Glomerular visceral epithelial cell (primary cell): ENCODE data around the gene RCE1.
A peak's percentile ranks its signal among the peaks of the same experiment; 100 is the strongest.
"Not testable (repeated sequence)": the region's sequence is repeated elsewhere in the genome, so short reads cannot be mapped to it uniquely, and the experiment has no call there.

Experiments
- DNase-seq: peaks from one replicate; pipeline ENCODE4 v3.0.0-alpha.2; 2016; ENCODE audit errors: extremely low spot score

RCE1 gene, protein sequence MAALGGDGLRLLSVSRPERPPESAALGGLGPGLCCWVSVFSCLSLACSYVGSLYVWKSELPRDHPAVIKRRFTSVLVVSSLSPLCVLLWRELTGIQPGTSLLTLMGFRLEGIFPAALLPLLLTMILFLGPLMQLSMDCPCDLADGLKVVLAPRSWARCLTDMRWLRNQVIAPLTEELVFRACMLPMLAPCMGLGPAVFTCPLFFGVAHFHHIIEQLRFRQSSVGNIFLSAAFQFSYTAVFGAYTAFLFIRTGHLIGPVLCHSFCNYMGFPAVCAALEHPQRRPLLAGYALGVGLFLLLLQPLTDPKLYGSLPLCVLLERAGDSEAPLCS

DNA sequence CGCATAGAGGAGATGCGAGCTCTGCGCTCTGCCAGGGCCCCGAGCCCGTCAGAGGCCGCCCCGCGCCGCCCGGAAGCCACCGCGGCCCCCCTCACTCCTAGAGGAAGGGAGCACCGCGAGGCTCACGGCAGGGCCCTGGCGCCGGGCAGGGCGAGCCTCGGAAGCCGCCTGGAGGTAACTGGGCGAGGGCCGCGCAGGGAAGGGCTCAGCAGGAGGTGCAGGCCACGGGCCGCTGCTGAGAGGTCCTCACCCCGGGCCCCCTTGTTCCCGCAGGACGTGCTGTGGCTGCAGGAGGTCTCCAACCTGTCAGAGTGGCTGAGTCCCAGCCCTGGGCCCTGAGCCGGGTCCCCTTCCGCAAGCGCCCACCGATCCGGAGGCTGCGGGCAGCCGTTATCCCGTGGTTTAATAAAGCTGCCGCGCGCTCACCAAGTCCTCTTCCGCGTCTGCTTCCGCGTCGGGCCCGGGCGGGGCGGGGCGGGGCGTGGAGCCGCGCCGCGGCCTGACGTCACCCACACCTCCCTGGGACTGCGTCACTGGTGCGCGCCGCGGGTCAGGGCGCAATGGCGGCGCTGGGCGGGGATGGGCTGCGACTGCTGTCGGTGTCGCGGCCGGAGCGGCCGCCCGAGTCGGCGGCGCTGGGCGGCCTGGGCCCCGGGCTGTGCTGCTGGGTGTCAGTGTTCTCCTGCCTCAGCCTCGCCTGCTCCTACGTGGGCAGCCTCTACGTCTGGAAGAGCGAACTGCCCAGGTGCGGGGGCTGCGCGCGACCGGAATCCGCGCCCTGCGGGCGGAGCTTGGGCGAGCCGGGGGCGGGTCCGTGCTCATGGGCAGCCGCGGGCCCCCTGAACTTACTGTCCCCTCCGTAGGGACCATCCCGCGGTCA is at the start of gene RCE1:
TSS of gene RCE1 (plus strand) at position 546 of the 880 bp plus-strand sequence. CDS start at position 561, 15 bp downstream.
- DNase-seq = peak; percentile 88

DNA sequence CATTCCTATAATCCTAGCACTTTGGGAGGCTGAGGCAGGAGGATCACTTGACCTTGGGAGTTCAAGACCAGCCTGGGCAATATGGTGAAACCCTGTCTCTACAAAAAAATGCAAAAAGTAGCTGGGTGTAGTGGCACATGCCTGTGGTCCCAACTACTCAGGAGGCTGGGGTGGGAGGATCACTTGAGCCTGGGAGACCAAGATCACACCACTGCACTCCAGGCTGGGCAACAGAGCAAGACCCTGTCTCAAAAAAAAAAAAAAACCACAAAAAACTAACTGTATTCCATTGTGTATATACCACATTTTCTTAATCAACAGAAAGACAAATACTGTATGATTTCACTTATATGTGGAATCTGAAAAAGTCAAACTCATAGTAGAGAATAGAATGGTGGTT is 43.4 kb upstream of the RCE1 start:
- DNase-seq = not testable (repeated sequence)

DNA sequence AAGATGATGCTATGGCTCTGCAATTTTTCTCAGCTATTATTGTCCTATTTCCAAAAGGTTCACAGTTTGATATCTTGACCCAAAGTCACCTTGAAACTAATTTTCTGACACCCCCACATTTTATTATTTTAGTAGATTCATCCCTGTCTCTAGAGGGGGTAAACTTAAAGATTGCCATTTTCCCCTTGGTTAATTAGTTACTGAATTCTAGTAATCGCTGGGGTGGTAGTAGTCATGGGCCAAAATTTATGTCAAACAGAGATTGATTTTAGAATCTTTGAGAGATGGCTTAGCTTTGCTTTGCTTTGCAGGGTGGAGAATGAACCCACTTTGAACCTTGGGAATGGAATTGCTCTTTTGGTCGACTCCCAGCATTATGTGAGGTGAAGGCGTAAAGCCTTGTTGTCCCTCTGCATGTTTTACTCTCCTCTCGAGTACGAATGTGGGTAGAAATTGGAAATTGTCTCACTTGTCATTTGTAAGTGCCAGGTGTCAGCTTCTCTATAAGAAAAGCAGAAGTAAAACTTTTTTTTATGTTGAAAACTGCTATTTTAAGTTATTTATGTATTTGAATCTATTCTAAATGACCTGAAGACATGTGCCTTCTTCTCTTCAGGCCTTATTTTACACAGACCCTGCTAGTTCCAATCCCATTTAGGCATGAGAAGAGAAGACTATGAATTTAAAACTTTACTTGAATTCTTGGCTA is 42.4 kb upstream of the RCE1 start:
- no peak for DNase-seq

DNA sequence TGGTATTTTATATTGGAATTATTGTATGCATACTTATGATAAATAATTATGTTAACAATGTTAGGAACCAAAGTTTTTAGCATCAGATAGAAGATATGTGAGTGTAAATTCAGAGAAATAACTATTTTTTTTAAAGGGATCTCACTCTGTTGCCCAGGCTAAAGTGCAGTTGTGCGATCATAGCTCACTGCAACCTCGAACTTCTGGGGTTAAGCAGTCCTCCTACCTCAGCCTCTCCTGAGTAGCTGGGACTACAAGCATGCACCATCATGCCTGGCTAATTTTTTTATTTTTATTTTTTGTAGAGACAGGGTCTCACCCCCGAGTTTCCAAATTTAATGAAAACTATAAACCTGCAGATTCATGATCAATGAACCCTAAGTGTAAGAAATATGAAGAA is 33.6 kb upstream of the RCE1 start:
- no peak for DNase-seq

DNA sequence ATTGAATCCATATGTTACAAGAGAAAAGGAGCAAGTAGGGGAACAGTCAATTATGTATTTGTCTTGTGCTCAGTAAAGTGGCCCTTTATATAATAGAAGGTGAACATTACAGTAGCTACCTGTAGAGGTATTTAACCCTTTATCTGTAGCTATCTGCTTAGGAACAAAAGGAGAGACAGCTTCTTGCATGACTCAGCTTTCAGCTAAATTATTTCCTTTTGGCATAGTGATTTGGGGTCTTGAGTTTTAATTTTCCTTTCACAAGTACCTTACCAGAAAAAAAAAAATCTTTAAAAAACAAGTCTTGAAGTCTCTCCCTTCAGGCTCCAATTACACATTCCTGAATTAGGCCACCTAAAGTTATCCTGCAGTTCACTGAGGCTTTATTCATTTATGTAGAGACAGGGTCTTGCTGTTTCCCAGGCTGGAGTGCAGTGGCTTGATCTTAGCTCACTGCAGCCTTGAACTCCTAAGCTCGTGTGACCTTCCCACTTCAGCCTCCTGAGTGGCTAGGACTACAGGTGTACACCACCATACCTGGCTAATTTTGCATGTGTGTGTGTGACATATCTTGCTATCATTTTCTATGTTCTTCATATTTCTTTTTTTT is 32.6 kb upstream of the RCE1 start:
- DNase-seq = no peak

DNA sequence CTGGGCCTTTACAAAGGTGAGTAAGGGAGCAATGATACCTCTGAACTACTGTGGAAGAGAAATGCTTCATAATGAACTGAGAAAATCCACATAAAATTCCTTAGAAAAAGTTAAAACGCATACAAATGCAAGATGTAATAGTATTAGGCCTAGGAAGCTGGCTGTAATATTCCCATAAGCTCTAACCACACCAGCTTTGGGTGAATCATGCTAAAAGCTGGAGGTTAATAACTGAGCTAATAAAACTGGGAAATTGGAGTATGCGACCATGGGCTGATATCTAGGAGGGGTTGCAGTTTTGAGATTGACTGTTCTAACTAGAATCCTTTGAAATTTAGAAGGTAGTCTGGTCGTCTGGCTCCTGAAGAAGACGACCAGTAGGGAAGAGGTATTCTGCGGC is 28.6 kb upstream of the RCE1 start:
- no peak for DNase-seq

DNA sequence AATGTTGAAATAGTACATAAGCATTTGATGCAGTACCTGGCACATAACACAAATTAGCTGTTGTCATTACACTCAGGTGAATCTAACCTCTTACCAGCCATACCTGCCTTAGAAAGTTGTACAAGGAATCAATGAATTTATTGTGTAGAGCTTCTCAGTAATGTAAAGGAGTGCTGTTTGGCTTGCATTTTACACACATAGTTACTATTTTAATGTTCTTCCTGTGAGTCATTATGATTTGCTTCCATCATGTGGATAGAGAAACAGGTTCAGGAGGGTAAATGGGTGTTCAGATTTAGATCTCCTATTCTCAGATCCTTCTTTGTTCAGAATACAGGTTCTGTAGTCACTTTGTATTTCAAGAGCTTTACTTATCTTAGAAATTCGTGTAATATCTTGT is 27.6 kb upstream of the RCE1 start:
- DNase-seq = no peak

DNA sequence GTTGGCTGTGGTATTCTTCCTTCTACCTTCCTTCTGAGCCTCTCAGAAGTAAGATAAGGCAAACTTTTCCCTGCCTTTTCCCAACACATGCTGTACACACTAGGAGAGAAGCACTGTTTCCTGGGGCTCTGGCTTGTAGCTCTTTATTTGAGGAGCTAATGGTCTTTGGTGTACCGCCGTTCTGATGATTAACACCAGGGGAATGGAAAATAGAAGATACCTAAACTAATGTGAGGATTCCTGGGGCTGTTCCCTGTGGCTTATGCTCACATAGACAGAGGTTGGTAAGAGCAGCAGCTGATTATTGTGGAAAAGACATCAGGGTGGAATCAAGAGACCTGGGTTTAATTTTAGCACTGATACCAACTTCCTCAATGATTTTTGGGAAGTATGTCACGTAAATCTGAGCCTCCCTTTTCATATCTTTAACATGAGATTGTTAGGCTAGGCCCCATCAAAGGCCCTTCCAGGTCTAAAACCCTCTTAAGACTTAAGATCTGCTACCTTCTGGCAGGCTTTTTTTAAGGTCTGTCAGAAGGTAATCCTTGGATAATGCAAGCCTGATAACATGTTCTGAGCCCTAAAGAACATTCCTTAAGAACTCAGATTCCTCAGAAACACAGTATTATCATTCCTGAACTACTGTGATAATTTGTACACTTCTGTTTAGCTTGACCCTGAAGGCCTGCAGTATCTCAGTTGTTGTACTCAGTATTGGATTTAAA is 24.8 kb upstream of the RCE1 start:
- DNase-seq = no peak

DNA sequence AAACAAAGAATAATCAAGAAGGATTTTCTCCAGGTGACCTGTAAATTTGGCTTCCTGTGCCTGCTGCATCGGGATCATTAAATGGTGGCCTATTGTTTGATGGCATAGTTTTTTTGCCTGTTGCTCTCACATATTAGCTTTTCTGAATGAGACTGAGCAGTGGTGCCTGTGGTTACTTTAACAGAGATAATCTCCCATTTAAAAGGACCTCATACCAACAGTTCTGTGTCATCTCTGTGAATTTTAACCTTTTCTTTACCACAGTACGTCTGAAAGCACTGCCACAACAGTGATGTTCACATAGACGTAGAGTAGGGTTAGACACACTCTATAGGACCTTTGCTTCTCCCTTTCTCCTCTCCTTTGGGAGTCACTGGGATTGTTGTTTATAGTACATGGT is 22.9 kb upstream of the RCE1 start:
- no peak for DNase-seq

DNA sequence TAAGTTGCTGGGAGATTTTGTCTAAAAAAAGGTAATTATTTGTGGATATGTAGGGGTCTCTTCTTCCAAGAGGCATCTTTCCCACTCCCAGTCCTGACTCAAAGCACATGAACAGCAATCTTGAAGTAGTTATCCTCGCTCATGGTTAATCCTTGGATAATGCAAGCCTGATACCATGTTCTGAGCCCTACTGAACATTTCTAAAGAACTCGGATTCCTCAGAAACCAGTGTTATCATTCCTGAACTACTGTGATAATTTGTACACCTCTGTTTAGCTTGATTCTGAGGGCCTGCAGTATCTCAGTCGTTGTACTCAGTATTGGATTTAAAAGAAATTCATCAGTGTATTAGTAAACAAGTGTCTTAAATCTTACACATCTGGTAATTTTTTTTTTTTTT is 22.3 kb upstream of the RCE1 start:
- DNase-seq = no peak

DNA sequence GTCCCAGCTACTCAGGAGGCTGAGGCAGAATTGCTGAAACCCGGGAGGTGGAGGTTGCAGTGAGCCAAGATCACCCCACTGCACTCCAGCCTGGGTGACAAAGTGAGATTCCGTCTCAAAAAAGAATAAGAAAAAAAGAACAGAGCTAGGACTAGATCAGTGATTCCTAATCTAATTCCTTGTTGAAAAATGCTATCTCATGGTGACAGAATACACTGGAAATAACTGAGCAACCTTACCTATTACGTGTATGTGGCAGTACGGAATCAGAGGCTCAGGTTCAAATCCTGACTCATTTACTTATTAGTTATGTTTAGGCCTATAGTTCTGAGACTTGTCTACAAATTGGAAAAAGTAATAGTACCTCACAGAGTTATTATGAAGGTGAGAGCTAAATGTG is 19.5 kb upstream of the RCE1 start:
- no peak for DNase-seq

DNA sequence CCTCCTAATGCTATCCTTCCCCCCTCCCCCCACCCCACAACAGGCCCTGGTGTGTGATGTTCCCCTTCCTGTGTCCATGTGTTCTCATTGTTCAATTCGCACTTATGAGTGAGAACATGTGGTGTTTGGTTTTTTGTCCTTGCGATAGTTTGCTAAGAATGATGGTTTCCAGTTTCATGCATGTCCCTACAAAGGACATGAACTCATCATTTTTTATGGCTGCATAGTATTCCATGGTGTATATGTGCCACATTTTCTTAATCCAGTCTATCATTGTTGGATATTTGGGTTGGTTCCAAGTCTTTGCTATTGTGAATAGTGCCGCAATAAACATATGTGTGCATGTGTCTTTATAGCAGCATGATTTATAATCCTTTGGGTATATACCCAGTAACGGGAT is 18.7 kb upstream of the RCE1 start:
- not testable (repeated sequence) for DNase-seq

DNA sequence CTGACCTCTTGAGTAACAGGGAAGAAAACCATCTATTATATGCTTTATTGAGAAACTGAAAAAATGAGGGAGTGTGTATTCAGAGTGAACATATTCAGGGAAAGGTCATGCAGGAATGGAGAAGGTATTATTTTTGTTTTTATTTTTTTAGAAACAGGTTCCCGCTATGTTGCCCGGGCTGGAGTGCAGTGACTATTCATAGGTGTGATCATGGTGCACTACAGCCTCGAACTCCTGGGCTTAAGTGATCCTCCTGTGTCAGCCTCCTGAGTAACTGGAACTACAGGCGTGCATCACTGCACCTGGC is 8.7 kb upstream of the RCE1 start:
- DNase-seq = no peak

DNA sequence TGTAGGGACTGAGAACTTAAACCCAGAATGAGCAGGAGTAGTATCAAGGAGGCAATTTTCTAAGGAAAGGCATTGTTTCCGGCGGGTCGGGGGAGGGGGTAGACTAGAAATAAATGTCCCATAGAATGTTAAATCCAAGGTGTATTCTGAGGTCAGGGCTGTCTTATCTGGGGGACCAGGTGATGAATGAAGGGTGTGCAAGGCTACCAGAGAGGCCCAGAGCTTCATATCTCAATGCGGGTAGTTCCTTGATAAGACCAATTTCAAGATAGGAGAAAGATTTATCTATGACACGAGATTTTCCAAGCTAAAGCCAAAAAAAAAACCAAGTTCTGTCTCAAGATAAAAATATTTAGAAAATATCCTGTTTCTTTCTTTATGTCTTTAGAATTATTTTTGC is 8.3 kb upstream of the RCE1 start:
- no peak for DNase-seq

DNA sequence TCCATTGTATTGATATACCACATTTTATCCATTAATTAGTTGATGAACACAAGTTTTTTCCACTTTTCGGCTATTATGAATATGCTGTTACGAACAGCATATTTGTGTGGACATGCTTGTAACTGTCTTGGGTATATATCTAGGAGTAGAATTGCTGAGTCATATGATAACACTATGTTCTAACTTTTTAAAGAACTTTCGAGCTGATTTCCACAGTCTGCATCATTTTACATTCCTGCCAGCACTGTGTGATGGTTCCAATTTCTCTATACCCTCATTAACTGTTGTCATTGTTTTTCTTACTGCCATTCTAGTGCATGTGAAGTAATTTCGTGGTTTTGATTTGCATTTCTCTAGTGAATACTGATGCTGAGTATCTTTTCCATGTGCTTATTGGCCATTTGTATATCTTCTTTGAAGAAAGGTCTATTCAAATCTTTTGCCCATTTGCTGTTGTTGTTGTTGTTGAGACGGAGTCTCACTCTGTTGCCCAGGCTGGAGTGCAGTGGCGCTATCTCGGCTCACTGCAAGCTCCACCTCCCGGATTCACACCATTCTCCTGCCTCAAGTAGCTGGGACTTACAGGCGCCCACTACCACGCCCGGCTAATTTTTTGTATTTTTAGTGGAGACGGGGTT is 7.4 kb upstream of the RCE1 start:
- no peak for DNase-seq

DNA sequence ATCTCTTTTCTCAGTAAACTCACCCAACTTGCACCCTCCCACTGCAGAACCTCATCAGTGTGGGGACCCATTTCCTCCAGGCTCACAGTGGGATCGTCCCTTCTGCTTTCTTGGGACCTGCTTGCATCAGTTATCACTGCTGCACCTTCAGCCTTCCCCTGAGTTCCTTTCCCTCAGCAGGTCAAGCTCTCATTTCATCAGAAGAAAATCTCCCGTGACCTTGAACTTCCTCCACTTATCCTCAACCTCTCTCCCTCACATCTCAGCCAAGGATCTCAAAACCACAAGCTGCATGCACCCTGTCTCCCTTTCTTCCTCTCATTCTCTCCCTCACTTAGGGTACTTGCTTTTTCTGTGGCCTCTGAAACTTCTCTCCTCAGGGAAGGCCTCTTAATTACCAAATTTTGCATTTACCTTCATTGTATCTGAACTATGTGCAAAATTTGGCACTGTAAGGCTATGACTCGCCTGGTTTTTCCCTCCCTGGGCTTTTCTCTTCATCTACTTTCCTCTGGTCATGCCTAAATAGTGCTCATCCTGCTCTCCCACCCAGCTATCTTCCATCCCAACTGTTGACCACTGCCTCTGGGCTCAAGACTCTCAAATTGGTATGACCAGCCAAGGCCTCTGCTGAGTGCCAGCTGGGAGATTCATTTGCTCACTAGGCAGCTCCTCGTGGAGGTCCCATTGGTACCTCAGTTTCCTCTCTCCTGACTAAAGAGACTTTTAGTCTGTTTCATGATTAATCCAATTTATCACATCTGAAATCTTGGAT is 2.7 kb upstream of the RCE1 start:
- DNase-seq = no peak

DNA sequence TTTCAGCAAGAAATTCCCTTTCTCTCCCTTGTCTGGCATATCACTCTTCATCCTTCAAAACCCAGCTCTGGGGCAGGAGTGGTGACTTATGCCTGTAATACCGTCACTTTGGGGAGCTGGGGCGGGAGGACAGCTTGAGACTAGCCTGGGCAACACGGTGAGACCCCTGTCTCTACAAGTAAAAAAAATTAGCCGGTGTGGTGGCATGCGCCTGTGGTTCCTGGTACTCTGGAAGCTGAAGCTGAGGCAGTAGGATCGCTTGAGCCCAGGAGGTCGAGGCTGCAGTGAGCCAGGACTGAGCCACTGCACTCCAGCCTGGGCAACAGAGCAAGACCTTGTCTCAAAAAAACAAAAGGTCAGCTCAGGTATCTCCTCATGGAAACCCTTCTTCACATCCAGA is 1.4 kb upstream of the RCE1 start:
- no peak for DNase-seq

DNA sequence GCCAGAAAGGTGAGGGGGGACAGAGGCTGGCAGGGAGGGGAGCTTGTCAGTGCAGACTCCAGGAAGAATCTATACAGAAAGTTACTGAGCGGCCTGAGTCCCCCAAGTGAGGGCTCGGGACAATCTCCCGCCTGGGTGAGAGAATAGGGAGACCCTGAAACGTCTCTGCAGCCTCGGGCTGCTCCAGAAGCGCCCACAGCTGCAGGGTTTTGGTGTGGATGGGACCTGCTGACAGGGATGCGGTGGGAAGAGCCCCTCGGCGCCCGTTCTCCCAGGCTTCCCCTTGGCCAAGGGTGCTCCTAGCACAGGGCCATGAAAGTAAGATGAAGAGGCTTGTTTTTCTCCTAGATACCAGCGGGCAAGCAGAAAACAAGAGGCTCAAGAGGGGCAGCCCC is 743 bp upstream of the RCE1 start:
- no peak for DNase-seq

DNA sequence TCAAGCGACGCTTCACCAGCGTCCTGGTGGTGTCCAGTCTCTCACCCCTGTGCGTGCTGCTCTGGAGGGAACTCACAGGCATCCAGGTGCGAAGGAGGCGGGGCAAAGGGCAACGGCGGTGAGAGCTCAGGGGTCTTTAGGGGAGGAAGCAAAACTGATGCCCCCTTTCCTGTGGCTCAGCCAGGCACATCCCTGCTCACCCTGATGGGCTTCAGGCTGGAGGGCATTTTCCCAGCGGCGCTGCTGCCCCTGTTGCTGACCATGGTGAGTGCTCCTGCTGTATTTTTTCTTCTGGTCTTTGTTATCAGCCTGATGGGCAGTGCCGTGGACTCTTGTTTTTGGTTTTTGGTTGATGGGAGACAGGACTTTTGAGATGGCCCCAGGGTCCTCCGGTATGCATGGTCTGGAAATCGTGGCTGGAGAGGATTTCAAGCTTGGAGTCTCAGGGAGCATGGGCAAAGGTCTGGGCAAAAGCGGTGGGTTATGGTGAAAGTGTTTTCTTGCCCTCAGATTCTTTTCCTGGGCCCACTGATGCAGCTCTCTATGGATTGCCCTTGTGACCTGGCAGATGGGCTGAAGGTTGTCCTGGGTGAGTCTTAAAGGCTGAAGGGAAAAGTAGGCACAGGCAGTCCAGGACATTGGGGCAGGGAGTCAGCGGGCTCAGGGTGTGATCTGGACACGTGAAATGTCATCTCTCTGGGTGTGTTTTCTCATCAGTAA is 695 bp downstream of the RCE1 start:
- no peak for DNase-seq
